T-helper 22 cell (primary cell): ENCODE data around the gene ZBTB9.

ENCODE experiments used
- DNase-seq: peaks from one replicate; pipeline ENCODE4 v3.0.0-alpha.2; 2020; ENCODE audit warnings: low read depth

Gene ZBTB9

DNA sequence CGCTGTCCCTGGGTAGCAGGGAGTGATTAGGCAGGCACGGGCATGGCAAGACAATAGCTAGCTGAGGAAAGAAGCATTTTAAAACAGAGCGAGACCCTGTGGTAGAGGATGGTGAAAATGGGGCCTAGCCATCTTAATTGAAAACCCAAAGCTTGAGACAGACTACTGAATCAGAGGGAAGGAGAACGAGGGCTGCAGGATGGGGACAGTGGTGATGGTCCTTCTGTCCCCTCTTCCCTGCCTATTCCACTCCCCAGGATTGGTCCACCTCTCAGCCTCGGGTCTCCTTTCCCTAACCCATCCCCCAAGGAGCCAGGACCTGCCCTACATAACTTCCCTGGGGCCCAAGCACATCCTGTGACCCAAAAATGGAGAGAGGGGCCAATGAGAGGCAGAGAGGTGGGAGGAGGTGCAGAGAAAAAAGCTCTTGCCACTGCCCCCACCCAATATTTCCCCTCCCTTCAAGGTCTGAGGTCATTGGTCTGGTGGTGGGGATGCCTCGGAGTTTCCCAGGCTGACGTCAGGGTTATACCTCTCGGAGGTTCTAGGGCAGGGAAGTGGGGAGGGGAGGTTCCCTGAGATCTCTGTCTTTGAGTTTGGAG lies 35.6 kb upstream of the ZBTB9 start:
- DNase-seq: peak; percentile 77

DNA sequence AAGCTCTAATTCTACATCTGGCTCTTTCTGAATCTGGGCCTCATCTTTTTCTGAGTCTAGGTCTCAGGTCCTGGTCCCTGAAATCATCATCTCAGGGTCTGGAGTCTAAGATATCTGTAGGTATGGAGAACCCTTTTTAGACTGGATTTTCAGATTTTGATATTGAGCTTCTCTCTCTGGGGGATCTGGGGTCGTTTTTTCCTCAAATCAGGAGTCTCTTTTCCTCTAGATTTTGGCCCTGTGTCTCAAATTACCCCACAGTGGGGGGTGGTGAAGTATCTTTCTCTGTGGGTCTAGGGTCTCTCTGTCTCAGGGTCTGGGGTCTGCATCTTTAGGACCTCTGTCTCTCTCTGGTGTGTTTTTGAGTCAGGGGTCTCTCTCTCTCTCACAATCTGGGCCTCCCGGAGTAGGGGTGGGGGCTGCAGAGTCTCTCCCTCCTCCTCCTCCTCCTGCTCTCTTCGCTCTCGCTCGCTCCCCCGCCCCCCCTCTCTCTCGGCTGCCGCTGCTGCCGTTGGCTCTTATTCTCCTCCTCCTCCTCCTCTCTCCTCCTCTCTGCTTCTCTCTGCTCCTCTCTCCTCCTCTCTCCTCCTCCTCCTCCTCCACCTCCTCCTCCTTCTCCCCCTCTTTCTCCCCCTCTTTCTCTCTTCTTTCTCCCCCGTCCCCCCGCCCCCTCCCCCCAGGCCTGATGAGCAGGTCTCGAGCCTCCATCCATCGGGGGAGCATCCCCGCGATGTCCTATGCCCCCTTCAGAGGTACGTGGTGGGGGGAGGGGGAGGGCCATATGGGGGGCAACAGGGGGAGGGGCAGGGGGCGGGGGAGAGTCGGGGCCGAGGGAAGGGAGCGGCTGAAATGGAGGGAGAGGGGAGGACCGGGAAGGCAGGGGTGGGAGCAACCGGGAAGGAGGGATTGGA lies 34.5 kb upstream of the ZBTB9 start, which contains the start of gene SYNGAP1:
Gene SYNGAP1, plus strand, starts transcription at position 486 of the 911 bp plus-strand sequence. Its CDS starts 200 bp downstream, at position 686.
- DNase-seq: no peak

DNA sequence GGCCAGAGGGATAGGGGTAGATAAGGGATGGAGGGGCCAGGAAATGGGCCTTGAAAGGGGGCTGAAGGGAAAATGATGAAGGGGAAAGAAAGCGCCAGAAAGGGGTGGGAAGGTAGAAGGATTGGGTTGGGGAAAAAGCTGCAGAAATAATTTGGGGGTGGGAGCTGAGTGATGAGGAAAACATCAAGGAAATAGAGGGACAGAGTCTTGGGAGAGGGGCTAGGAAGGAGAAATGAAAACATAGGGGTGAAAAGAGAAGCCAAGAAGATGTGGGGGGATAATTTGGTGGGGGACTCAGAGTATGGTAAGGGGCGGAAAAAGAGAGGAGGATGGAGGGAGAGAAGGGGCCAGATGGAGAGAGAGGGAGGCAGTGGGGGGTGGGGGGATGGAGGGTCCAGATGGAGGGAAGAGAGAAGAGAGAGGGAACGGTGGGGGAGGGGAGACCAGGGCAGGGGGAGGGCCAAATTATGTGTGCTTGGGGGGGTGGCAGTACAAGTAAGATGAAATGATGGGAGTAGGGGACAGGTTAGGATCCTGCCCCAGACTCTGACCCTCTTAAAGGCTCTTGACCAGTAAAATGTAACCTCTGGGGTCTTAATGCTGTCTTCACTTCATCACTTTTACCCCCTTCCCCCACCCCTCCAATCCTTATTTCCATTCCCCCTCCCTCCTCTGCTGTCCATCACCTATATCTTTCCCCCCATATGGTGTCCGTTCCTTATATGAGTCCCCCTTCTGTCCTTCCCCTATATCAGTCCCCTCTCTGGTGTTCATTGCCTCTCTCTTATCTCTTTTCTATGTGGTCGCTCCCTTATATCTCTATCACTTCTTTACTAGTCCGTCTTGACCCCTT lies 33.7 kb upstream of the ZBTB9 start:
- DNase-seq: no peak

DNA sequence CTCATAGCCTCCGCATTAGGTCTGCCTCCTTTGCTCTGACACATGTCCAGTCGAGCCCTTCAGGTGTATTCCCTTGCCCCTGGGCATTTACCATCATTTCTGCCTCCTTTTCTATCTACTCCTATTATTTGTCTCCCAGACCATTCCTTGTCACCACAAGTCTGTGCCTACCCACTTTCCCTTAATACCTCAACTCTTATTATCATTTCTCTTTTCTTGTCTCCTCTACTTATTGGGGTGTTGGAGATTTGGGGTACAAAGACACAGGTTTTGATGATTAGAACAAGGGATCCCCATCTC lies 33.1 kb upstream of the ZBTB9 start:
- no peak for DNase-seq

DNA sequence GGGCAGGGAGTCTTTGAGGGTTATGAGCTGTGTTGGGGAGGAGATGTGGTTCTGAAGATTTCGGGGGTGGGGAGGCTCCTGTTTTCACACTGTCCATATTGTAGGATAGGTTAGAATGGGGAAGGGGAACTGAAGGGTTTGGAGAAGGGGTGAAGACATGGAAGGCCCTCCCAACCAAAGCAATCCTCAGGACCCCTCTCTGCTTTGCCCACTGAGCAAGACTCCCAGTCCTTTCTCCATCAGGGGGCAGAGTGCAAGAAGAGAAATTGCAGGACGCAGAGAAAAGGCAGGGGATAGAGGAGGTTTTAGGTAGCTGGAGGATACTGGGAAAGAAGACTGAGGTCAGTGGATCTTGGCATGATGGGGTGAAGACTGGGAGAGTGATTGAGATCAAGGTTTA lies 30.6 kb upstream of the ZBTB9 start:
- no peak for DNase-seq

DNA sequence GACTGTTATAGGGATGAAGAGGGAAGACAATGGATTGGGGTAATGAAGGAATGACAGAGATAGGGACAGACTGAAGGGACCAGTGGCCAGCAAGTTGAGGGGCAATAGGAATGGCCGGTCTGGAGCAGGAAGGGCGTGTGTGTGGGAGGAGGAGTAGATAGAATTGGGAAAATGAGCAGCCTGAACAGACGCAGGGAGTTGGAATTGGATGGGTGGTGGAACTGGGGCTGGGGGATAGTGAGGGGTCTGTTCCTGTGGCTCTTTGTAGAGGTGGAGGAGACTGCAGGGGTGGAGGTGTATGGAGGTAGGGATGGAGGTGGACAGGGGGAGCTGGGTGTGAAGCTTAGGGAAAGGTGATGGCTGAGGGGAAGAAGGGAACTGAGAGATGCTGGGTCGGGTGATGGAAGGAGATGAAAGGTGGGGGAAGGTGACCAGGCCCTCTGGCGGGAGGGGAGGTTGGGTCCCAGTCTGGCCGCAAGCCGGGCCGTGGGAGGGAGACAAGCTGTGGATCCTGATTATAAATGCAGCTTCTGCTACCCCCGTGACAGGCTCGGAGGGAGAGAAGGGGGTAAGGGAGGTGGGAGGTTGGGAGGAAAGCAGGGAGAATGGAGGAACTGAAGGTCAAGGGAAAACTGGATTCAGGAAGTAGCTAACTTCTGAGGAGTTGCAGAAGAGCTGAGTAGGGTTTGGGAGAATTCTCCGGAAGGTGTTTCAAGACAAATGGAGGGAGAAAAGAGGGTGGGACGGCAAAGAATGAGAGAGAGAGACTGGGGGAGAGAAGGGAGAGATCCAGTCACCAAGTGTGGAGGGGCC lies 29.3 kb upstream of the ZBTB9 start:
- DNase-seq: no peak

DNA sequence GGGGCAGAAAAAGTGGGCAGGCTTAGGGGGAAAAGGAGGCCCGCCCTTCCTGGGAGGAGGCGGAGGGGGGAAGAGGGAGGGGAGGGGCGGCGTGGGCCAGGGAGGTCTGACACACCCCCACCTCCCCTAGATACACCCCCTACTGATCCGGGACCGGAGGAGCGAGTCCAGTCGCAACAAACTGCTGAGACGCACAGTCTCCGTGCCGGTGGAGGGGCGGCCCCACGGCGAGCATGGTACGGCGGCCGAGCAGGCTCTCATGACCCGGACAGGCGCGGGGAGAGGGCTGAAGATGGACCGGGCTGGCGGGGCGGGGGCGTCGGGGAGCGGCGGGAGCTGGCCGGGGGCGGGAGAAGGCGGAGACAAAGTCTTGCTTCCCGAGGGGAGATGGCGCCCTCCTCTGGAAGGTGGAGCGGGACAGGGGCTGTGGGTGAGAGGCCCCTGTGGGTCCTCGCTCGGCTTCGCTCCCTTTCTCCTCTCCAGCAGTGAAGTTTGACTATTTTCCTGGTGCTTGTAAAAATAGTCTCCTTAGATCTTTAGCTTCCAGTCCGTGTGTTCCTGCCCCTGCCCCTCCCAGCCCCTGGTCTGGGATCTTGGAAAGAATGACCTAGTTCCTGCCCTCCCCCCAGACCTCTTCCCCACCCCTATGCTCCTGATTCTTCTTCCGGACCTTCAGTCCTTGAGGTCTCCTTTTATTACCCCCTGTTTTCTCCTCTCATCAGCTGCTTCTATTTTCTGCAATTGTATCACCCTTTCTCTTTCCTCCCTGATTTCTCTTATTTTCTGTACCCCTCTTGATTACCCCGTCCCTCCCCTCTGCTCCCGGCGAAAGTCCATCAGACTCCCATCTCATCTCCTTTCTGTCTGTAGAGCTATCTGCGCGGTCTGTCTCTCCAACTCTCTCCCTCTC lies 28.5 kb upstream of the ZBTB9 start:
- peak; percentile 82 for DNase-seq

DNA sequence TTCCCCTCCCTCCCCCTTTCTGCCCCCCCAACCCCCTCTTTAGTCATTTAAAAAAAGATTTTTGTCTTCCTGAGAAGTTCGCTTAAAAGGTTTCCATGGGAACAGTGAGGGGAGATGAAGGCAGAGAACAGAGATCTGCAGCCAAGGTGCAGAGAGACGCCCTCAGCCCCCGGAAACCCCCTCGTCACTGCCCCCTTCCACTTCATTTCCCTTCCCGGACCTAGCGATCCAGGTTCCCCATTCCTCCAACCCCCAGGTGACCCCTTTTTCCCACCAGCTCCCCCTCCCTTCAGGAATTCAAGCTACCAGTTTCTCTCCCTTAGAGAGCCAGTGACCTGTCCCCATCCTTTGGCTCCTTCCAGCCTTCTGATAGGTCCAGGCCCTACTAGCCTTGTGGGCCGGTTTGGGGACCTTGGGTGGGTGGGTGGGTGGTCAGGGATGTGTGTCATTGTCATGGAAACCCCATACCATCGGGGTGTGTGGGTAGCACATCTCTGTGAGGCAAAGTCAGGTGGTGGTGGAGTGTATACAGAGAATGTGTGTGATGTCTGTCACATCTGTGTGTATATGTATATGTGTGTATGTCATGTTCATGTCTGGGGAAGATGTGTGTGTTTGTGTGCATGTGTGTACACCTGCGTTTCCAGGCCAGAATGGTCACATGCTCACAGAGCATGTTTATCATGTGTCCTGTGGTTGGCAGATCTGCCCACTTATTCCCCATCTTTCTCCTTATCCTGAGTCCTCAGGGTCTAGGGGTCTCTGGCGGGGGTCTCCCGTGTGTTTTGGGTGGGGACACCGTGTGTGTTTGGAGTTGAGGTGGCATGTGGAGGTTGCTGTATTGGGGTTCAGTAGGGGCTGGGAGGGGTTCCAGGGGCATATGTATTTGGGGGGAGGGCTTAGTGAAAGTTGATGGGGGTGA lies 27.5 kb upstream of the ZBTB9 start:
- DNase-seq: peak; percentile 58

DNA sequence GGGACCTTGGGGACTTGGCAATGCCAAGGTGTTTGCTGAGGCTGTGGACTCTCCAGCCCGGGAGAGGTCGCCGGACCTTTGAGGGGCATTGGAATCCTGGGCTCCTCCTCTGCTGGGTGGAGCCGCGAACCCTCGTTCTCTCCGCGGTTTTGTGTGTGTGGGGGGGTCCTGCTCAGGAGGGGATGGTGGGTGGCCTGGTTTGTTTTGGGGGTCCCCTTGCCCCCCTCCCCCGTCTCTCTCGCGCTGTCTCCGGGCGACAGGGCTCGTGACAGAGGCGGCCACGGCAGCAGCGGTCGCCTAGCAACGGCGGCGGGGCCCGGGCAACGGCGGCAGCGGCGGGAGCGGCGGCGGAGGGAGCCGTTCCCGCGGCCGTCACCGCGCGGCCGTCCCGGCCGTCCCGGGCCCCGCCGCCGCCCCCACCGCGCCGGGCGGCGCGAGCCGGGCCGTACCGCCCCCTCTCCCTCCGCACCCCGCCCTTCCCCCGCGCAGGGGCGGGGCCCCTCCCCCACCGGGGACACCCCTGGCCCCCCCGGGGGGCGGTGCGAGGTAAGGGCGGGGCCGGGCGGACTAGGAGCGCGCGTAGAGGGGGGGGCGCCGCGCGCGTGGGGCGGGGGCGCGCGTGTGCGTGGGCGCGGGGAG lies 26.7 kb upstream of the ZBTB9 start:
- peak; percentile 62 for DNase-seq

DNA sequence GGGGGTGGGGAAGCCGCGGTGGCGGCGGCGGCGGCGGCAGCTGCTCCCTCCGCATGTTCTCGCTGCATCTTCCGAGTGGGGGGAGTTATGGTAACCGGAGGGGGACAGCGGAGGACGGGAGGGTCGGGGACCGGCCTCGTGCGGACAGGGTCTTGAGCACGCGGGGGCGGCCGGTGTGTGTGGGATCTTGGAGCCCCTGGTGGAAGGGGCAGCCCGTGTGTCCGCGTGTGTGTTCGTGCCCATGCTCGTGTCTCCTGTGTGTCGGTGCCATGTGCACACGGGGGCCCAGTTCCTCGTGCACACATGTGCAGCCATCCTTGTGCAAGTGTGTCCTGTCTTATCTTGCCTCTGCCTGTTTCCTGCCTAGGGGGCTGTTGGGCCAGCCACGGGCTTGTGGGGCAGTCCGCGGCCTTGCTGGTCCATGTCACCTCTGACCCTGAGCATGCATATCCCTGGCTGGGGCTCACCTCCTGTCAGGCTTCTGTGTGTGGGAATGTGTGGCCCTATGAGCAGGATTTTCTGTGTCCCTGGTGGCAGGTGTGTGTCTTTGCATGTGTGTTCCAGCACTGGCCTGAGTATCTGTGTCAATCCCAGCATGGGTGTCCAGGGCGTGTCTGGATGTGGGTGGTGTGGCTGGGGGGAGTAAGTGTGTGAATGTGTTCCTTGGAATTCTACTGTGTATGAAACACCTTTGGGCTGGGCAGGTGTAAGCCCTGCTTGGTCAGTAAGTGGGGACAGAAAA lies 26.0 kb upstream of the ZBTB9 start:
- DNase-seq: no peak

DNA sequence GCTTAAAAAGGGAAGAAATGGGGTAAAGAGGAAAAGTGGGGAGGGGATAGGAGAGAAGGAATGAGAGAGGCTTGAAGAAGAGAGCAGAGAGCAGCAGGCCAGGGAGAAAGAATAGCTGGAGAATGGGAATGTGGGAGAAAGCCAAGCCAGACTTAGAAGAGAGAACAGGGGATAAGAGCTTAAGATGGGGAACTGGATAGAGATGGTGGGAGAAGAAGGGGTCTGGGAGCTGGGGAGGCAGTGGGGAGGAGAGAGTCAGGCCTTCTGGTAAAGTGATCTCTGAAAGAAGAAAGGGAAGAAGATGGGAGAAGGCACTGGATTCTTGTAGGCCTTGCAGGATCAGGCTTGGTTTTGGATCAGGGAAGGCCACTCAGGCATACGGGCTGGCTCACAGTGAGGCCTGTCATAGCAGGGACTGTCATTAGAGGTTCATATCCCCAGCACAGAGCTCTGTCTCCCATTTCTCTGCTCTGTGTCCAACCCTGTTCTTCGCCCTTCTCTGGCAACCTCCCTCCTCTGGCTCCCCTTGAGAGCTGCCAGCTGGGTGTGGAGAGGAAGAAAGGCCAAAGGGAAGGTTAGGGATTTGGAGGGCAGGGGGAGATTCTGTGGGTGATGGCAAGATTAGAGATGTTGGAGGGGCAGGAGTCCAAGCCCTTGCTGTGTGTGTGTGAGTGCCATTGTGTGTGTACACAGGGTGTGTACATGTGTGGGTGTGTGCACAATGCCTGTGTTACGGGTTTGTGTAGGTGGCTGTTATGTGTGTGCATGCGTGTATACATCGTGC lies 25.2 kb upstream of the ZBTB9 start:
- no peak for DNase-seq

DNA sequence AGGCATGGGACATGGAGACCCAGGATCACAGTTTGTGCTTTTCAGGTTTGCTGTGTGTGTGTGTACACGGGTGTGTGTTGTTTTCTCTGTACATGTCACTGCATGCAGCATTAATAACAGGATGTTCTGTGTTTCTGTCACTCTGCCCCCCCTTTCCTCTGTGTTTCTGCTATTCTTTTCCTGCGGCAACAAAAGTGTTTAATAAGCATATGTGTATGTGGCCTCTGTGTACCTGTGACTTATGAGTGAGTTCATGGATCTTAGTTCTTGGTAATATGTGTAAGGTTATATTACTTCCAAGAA lies 24.7 kb upstream of the ZBTB9 start:
- DNase-seq: no peak

DNA sequence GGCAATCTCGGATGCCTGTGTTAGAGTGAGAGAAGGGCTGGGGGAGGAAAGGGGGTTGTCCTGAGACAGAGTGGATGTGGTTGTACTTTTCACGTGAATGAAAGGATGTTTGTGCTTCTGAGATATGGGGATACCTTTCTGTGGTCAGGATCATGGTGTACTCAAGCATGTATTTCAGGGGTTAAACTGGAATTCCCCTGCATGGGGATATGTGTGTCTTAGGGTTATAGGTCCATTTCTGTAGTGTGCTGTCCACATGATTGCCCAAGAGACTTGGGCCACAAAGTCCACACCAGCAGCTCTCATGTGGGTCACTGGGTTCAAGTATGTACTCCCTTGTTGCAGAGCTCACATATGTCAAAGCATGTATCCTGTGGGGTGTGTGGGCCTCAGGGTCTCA lies 24.0 kb upstream of the ZBTB9 start:
- DNase-seq: no peak

DNA sequence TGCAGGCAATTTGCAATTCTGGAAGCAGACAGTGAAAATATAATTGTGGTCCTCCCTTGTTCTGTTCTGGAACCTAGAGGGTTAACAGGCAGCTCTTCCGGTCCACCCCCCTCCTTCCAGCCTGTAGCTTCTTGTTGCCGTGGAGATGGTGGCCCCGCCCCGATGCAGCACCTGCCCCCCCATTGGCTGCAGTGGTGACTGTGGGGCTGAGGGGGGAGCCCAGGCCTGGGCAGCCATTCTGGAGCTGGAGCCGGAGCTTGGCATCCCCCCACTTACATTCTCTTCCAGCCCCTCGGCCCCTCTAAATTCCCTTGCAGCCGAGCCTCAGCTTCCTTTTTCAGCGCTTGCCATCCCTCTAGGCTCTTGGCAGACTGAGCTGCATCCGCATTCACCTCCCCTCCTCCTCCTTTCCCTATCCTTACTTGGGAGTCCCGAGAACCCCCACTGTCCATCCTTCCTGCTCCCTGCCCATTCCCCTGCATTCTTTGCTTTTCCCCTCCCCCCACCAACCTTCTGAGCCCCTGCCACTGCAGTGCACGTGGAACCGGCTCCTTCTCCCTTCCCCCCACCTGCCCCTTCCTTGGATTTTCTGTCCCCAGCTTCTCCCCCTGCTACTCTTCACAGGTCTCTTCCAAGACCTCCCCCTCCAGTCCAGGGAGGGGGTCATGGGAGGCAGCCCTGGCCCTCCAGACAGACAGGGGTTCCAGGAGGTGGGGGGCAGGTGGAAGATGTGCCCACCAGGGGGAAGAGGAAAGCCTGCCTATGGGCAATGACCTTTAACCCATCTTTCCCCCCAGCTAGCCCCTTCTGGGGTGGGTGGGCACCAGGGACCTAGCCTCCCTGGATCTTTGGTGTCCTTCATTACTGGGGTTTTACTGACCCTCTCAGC lies 23.1 kb upstream of the ZBTB9 start:
- peak; percentile 73 for DNase-seq

DNA sequence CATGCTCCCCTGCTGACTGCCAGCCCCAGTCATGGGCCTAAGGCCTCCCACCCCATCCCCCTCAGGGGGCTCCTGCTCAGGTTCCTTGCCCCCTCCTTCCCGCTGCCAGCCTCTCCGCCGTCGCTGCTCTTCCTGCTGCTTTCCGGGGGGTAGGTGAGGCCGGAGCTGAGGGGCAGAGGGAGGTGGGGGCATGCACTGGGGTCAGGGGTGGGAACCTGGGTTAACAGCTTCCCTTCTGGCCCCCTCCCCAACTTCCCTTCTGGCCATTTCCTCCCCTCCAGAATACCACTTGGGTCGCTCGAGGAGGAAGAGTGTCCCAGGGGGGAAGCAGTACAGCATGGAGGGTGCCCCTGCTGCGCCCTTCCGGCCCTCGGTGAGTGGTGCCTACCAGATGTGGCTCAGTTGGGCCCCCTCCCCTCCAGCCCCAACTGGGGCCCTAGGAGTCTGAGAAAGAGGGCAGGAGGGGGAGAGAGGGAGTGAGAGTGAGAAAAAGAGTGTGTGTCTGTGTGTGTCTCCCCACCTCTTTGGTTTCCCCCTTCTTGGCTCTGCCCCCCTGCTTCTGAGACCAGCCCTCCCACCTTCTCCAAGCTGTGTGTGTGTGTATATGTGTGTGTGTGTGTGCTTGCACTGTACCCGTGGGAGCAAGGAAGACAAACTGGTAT lies 22.4 kb upstream of the ZBTB9 start:
- no peak for DNase-seq

DNA sequence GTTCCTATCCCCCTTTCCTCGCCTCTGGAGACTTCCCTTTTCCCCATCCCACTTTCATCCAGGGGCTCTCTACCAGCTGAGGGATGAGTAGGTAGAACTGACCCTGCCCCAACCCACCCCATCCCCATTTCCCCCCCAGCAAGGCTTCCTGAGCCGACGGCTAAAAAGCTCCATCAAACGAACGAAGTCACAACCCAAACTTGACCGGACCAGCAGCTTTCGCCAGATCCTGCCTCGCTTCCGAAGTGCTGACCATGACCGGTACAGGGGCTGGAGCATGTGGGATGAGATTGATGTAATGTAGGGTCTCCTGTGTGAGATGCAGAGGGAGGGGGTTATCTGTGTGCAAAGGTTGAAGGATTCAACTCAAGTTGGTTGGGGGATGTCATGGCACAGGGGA lies 21.8 kb upstream of the ZBTB9 start:
- DNase-seq: no peak
